Measurements from ENCODE around the gene HPS6.
"Not testable (repeated sequence)": the region's sequence is repeated elsewhere in the genome, so short reads cannot be mapped to it uniquely, and the experiment has no call there.

The HPS6 gene

GRCh38 chr10:102064868-102065560 is at the start of gene HPS6:
TSS of gene HPS6 (plus strand) at chr10:102065349. CDS start at chr10:102065475, 126 bp downstream.
- DNase-seq (ENCODE audit: low read depth in 2 of 2) = peak; percentile 73 to 85

DNA sequence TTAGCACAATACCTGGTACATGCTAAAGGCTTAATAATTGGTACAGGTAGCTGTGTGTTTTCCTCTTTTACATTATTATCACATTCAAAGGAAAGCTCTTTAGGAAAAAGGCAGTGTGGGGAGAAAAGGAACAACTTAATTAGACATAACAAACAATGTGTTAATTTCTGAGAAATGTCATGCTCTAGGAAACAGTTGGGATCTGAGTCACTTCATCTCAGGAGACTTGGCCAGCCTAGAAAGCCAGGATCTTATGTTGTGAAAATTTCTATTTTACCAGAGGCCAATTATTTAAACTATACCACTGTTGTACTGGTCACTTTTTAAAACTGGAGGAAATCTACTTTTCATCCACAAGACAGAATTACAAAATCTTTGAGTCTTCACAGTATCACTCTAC is 48.7 kb upstream of the HPS6 start:
- DNase-seq (ENCODE audit: low read depth in 2 of 2) = no peak

- no peak for DNase-seq (ENCODE audit: low read depth in 2 of 2)
Observed at GRCh38 chr10:102017295-102017694, 47.9 kb upstream of the HPS6 start.

GRCh38 chr10:102020938-102021337 is 44.2 kb upstream of the HPS6 start:
- DNase-seq (ENCODE audit: low read depth in 2 of 2) = no peak

DNA sequence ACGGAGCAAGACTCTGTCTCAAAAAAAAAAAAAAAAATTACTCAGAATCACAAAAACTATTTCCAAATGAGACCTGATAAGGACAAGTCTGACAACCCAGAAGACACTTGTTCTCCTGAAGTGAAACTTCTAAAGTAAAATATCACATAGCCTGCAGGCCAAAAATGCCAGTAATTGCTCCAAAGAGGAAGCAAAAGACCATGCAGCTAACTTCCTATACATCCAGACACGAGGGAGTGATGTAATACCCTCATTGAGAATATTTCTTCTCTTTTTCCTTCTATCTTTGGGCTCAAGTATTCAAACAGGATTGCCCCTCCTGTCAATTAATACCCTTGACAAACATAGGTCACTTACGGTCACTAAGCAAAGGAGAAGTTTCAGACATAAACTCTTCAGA is 40.4 kb upstream of the HPS6 start:
- no peak for DNase-seq (ENCODE audit: low read depth in 2 of 2)

- DNase-seq (ENCODE audit: low read depth in 2 of 2) = no peak
Observed at GRCh38 chr10:102027261-102027660, 37.9 kb upstream of the HPS6 start.

DNA sequence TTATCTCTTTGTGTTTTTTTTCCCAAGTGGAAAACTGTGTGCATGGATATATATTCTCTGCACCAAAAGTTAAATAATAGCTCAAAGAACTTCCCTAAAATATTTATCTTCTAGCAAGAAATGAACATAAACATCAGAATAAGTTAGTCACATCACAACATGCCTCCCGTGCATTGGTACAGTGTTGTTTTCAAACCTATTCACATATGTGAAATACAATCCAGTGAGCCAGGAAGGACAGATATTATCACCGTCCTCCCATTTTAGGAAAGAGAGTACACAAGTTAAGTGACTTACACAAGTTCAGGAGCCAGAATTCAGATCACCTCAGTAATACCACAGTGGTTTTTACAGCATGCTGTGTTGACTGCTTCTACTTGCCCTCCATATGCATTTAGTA is 31.4 kb upstream of the HPS6 start:
- DNase-seq (ENCODE audit: low read depth in 2 of 2) = no peak

DNA sequence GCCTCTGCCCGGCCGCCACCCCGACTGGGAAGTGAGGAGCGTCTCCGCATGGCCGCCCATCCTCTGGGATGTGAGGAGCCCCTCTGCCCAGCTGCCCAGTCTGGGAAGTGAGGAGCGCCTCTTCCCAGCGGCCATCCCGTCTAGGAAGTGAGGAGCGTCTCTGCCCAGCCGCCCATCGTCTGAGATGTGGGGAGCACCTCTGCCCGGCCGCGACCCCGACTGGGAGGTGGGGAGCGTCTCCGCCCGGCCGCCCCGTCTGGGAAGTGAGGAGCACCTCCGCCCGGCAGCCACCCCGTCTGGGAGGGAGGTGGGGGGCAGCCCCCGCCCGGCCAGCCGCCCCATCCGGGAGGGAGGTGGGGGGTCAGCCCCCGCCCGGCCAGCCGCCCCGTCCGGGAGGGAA is 29.3 kb upstream of the HPS6 start:
- DNase-seq (ENCODE audit: low read depth in 2 of 2) = not testable (repeated sequence)

GRCh38 chr10:102038410-102038809 is 26.7 kb upstream of the HPS6 start:
- no peak for DNase-seq (ENCODE audit: low read depth in 2 of 2)

GRCh38 chr10:102040305-102041050 is 24.7 kb upstream of the HPS6 start:
- no peak for DNase-seq (ENCODE audit: low read depth in 2 of 2)

- no peak for DNase-seq (ENCODE audit: low read depth in 2 of 2)
Observed at GRCh38 chr10:102045292-102045691, 19.9 kb upstream of the HPS6 start.

DNA sequence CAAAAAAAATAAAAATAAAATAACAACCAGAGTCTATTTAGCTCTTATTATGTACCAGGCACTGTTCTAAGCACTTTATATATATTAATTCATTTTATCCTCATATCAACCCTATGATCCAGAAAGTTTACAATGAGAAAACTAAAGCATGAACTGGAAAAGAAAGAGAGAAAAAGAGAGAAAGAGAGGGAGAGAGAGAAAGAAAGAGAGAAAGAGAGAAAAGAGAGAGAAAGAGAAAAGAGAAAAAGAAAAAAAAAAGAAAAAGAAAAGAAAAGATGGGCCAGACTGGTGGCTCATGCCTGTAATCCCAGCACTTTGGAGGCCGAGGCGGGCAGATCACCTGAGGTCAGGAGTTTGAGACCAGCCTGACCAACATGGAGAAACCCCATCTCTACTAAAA is 19.1 kb upstream of the HPS6 start:
- no peak for DNase-seq (ENCODE audit: low read depth in 2 of 2)

- not testable (repeated sequence) for DNase-seq (ENCODE audit: low read depth in 2 of 2)
Observed at GRCh38 chr10:102054881-102055646, 10.1 kb upstream of the HPS6 start.

DNA sequence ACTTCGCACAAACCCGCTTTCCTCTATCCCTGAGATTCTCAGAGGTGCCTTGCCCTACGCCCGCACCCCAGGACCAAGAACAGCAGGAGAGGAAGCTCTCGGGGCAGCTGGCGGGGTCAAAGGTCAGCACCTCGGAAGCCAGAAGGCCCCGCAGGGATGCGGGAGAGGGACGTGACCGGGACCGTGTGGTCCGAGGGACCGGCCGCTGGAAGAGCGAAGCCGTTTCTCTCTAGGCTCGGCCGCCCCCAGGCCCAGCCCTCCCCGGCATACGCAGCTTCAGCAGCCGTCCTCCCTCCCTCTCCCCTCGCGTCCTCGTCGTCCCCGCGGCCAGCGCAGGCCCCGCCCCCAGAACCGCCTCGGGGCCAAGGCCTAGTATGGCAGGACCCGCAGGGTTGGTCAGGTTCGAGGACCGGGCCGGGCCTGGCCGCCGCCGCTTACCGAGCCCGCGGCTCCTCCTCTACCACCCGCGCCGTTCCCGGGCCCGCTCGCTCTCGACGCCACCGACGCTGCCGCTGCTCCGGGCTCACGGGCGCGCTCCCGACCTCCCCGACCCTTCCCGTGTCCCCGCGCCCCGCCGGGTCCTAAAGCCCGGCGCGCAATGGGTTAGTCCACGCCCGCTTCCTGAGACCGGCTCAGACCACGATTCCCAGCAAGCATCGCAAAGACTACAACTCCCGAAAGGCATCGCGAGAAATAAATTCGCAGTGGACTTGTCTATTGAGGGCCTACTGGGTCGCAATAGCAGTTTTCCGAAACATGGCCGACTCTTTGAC is 9.3 kb upstream of the HPS6 start, which contains the start of gene ARMH3:
ARMH3 (minus strand) TSS at position 527 of the 773 bp plus-strand sequence. CDS start 16,059 bp downstream, outside the sequence.
- DNase-seq (ENCODE audit: low read depth in 2 of 2) = peak; percentile 85 to 89

- DNase-seq (ENCODE audit: low read depth in 2 of 2) = no peak
Observed at GRCh38 chr10:102059987-102060386, 5.2 kb upstream of the HPS6 start.

GRCh38 chr10:102064503-102064867 is 664 bp upstream of the HPS6 start:
- DNase-seq (ENCODE audit: low read depth in 2 of 2) = no peak

DNA sequence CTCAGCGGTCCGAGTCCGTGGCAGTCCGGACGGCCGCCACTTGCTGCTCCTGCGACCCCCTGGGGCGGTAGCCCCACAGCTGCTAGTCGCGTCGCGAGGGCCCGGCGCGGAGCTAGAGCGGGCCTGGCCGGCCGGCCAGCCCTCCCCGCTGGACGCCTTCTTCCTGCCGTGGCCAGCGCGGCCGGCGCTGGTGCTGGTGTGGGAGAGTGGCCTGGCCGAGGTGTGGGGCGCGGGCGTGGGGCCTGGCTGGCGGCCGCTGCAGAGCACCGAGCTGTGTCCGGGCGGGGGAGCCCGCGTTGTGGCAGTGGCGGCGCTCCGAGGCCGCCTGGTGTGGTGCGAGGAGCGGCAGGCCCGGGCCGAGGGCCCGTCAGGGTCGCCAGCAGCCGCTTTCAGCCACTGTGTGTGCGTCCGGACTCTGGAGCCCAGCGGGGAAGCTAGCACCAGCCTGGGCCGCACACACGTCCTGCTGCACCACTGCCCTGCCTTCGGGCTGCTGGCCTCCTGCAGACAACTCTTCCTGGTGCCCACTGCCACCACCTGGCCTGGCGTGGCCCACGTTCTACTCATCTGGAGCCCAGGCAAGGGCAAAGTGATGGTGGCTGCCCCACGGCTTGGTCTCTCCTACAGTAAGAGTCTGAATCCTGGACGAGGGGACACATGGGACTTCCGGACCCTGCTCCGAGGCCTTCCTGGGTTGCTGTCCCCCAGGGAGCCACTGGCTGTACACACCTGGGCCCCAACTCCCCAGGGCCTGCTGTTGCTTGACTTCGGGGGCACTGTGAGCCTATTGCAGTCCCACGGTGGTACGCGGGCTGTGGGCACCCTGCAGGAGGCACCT is 631 bp downstream of the HPS6 start:
- DNase-seq (ENCODE audit: low read depth in 2 of 2) = no peak

- no peak for DNase-seq (ENCODE audit: low read depth in 2 of 2)
Observed at GRCh38 chr10:102066399-102067088, 1.4 kb downstream of the HPS6 start.

GRCh38 chr10:102067091-102067916 is 2.2 kb downstream of the HPS6 start:
- no peak for DNase-seq (ENCODE audit: low read depth in 2 of 2)
